ENCODE data around the gene AP1AR.
"Not testable (repeated sequence)": the region's sequence is repeated elsewhere in the genome, so short reads cannot be mapped to it uniquely, and the experiment has no call there.

Gene AP1AR

DNA sequence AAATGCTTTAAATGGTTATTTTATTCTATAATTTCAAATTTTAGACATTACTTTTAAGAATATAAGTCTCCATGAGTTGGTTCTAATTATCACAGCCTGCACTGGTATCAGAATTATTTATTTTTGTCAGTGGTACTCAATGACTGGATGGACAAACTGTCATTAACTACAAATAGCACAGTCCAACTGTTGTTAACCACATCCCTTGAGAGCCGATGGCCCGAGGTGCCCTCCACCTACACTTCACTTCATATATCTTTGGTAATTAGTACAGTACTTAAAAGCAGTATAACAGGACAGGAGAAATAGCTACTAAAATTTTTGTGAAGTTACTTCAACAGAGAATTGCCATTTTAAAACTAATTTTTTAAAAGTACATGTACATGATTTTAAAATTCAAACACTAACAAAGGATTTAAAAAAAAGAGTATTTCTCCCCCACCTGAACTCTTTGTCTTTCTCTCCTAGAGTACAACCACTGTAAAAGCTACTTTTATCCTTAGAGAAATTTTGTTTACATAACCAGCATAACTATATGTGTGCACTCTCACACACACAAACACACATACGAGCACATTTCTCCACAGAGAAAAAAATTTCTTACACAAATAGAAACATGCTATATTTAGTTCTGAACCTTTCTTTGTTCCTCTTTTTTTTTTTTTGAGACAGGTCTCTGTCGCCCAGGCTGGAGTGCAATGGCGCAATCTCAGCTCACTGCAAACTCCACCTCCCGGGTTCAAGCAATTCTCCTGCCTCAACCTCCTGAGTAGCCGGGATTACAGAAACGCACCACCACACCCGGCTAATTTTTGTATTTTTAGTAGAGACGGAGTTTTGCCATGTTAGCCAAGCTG lies 47.7 kb downstream of the AP1AR start:
- no peak for DNase-seq

DNA sequence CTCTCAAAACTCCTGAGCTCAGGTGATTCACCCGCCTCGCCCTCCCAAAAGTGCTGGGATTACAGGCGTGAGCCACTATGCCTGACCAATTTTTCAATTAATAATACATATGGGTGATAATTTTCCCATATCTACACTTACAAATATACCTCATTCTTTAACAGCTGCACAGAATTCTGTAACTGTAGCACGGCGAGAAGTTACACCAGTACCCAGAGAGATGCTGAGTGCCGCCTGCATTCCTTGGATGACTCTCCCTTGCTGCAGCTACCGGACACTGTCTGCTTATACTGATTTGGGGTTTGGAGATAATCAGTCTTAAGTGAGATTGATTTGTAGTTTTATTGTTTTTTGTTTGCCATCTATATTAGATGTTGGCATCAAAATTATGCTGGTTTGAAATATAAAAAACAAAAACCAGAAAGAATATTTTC lies 48.3 kb downstream of the AP1AR start:
- no peak for DNase-seq

GRCh38 chr4:112280386-112281056 lies 48.9 kb downstream of the AP1AR start:
- no peak for DNase-seq

GRCh38 chr4:112281895-112282398 lies 50.4 kb downstream of the AP1AR start:
- DNase-seq = not testable (repeated sequence)

- DNase-seq = no peak
Observed at GRCh38 chr4:112282860-112283667, 51.5 kb downstream of the AP1AR start.

GRCh38 chr4:112284166-112284565 lies 52.6 kb downstream of the AP1AR start:
- DNase-seq = peak in 1 of 14 donors; percentile 51

GRCh38 chr4:112284662-112285411 lies 53.2 kb downstream of the AP1AR start:
- DNase-seq = peak in 3 of 14 donors; percentile 7 to 59 (median 13)

DNA sequence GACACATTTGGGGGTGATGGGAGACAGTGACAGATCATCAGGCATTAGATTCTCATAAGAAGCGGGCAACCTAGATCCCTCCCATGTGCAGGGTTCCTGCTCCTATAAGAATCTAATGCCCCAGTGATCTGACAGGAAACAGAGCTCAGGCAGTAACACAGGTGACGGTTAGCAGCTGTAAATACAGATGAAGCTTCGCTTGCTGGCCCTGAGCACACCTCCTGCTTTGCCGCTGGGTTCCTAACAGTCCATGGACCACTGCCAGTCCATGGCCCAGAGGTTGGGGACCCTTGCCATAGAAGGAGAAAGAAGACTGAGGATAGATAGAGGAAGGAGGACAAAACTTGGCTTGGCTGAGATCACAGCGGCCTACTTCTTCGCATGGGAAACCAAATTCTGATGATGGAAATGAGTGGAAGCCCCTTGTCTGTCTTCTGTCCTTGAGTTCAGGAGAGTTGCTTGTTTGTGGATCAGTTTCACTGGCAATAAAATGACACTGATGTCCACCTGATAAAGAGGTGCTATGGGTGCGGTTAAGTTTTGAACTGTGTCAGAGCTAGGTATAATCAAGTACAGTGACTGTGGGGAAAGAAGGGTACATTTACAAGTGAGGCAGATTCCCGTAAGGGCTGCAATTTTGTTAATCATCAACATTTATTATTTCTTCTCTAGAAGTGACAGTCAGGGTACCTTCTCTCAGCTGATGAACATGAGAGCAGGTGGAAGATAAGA lies 55.8 kb downstream of the AP1AR start:
- DNase-seq = no peak

GRCh38 chr4:112288455-112288854 lies 56.9 kb downstream of the AP1AR start:
- no peak for DNase-seq

DNA sequence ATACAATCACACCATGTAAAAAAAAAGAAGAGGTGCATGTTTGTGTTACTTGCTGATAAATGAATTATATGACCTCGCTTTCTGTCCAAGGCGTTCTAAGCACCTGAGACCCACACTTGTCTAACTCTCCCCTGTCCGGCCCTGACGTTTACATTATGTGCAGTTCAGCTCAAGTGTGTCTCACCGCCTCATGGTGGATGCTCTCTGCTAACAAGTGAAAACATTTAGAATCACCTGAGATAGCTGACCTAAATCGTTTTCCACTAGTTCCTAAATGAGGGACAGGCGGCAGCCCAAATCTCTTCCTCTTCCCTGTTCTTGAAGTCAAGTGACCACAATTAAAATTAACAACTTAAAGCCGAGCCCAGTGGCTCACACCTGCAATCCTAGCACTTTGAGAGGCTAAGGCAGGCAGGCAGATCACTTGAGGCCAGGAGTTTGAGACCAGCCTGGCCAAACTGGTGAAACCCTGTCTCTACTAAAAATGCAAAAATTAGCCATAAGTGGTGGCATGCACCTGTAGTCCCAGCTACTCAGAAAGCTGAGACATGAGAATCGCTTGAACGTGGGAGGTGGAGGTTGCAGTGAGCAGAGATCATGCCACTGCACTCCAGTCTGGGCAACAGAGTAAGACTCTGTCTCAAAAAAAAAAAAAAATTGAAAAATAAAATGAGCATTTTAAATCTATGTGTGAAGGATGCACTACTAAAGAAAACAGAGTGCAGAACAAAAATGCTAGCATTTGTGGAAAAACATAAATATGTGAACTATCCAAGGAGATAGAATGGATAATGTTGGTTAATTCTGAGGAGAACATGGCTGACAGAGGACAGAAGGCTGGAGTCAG lies 58.0 kb downstream of the AP1AR start:
- DNase-seq = no peak

DNA sequence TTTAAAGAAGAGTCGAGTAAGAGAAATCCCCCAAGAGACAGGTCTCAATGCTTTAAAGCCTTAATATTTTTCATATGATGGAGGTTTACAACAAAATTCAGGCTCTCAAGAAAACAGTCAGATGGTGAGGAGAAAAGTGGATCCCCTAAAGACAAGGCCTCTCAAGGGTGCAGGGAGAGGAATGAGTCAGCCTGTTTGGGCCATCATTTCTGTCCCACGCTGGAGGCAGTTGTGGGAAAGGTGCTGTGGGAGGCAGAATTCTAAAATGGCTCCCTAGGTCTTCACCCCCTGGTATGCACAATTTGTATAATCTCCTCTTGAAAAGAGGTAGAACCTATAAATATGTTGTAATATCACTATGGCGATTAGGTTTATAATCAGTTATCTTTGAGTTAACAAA lies 58.8 kb downstream of the AP1AR start:
- no peak for DNase-seq

GRCh38 chr4:112296949-112297880 lies 65.6 kb downstream of the AP1AR start, which contains the start of gene ALPK1:
ALPK1 (plus strand) TSS chr4:112297369.
- DNase-seq = no peak

DNA sequence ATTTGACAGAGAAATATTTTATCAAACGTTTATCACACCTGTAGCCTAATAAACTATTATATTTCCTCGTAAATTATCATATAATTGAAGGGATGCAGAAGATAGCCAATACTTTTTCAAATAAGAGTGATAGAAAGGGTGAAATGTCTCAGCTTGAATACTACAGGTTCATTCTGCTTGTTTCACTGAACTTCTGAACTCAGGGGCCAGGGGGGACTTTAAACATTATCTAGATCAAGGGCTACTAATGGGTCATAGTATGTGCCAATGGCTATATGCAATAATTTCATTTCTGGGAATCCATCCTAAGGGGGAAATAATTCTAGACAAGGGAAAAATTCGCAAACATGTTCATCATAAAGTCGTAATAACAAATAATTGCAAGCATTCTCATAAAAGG lies 68.1 kb downstream of the AP1AR start:
- DNase-seq = no peak

GRCh38 chr4:112302320-112303274 lies 71.0 kb downstream of the AP1AR start:
- DNase-seq = no peak

DNA sequence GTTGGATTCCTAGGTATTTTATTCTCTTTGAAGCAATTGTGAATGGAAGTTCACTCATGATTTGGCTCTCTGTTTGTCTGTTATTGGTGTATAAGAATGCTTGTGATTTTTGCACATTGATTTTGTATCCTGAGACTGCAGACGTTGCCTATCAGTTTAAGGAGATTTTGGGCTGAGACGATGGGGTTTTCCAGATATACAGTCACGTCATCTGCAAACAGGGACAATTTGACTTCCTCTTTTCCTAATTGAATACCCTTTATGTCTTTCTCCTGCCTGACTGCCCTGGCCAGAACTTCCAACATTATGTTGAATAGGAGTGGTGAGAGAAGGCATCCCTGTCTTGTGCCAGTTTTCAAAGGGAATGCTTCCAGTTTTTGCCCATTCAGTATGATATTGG lies 73.9 kb downstream of the AP1AR start:
- not testable (repeated sequence) for DNase-seq

DNA sequence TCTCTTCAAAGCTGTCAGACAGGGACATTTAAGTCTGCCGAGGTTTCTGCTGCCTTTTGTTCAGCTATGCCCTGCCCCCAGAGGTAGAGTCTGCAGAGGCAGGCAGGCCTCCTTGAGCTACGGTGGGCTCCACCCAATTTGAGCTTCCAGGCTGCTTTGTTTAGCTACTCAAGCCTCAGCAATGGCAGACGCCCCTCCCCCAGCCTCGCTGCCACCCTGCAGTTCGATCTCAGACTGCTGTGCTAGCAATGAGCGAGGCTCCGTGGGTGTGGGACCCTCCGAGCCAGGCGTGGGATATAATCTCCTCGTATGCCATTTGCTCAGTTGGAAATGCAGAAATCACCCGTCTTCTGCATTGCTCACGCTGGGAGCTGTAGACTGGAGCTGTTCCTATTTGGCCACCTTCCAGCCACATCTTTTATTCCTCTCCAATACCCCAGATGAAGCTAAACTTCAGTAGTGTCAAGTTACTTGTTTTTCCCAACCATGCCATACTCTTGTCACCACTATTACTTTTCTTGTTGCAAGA lies 77.7 kb downstream of the AP1AR start:
- not testable (repeated sequence) for DNase-seq

- no peak for DNase-seq
Observed at GRCh38 chr4:112311516-112311915, 79.9 kb downstream of the AP1AR start.
